ENCODE results near the gene PLEKHD1.

The PLEKHD1 gene

GRCh38 chr14:69547701-69548348 lies 63.3 kb downstream of the PLEKHD1 start:
- DNase-seq (ENCODE audit: low spot score) = no peak

GRCh38 chr14:69548566-69548965 lies 64.0 kb downstream of the PLEKHD1 start:
- DNase-seq (ENCODE audit: low spot score) = no peak

DNA sequence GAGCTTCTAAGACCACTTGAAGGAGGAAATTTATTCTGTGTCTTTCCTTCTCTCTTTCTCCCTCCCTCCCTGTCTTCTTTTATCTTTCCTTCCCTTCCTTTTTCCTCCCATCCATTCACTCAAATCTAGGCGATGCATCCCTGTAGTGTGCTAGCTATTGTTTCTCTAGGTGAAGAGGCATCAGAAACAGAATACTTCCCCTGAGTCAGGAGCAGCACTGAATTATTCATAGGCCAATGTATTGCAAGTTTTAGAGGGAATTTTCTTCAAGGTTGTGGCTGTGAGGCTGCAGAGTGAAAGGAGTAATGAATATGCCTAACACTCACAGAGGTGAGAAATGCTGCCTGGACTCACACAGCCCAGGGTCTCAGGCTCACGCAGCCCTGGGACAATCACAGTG lies 67.0 kb downstream of the PLEKHD1 start:
- no peak for DNase-seq (ENCODE audit: low spot score)

DNA sequence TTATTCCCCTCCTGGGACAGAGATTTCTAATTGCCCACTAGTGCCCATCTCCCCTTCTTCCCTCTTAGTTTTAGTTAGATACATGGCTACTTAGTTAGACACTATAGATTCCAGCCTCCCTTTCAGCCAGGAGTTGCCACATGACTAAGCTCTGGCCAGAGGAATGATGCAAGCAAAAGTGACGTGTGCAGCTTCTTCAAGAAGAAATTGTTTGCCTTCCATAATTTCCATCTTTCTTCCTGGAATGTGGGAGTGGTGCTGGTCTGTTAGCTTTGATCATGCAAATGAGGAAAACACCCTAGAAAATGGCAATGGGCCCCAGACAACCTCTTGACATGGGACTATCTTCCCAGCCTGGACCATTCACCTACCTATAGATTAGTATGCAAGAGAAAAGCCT lies 68.7 kb downstream of the PLEKHD1 start:
- DNase-seq (ENCODE audit: low spot score) = no peak

GRCh38 chr14:69554500-69554899 lies 70.0 kb downstream of the PLEKHD1 start:
- no peak for DNase-seq (ENCODE audit: low spot score)

- DNase-seq (ENCODE audit: low spot score) = no peak
These were observed 74.2 kb downstream of the PLEKHD1 start for GRCh38 chr14:69558774-69559173.

DNA sequence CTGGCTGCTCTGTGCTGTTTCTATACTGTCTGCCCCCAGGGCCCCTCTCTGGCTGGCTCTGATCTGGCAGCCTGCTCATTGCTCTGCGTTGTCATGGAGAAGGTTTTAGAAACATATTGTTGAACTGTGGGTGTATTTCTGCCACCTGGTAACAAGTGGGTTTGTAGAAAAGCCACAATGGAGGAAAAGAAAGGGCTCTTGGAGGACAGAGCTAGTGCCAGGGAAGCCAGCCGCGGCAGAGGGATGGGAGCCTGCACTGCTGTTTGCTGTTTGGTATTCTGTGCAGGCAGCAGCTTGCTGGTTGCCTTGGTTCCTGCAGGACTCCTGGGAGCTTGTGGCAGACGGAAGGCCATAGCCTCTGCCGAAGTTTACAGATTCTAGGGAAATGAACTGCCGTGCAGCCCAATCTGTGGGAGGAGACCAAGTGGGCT lies 75.1 kb downstream of the PLEKHD1 start:
- no peak for DNase-seq (ENCODE audit: low spot score)

DNA sequence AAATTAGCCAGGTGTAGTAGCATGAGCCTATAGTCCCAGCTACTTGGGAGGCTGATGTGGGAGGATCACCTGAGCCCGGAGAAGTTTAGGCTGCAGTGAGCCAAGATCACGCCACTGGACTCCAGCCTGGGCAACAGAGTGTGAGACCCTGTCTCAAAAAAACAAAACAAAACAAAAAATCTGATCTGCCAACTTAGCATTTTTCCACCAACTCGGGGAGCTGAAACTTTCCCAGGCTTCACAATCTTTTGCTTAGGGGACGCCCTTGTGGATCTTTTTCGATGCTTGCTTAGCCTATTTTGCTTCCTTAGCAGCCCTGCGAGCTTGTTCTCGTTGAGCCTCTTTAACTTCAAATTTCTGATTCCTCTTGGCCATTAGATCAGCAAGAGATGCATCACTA lies 76.3 kb downstream of the PLEKHD1 start:
- DNase-seq (ENCODE audit: low spot score) = no peak

DNA sequence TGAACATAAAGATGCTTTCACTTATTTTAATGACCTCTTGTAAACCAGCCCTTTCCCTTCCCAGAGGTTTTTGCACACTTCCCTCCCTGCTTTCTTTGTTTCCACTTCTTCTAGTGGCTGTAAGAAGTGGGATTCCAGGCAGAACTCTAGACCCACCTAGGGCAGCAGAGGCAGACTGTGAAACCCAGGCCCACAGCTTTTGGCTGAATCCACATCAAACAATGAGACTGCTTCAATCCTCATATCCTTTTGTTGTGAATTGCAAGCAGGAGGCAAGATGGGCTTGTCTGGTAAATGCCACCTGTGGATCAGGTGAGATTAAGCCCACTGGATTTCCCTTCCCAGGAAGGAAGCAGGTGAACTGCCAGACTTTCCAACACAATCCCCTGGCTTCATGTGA lies 77.4 kb downstream of the PLEKHD1 start:
- no peak for DNase-seq (ENCODE audit: low spot score)

GRCh38 chr14:69567563-69567962 lies 83.0 kb downstream of the PLEKHD1 start:
- no peak for DNase-seq (ENCODE audit: low spot score)

DNA sequence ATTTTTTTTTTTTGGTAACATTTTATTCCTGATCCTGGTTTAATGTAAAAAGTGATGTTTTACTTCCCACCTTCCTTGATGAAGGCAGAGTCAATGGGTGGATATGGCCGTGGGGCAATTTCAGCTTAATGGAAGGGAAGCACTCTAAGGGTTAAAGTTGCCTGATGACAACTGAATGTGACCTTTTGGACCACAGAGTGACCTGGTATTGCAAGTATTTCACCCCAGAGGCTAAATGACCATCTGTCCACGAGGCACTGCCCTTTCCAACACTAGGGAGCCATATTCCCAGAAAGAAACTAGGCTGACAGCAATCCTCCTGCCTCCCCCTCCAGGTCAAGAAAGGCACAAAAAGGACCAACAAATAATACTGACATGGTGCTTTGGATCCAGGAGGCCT lies 85.3 kb downstream of the PLEKHD1 start:
- no peak for DNase-seq (ENCODE audit: low spot score)

- DNase-seq (ENCODE audit: low spot score) = no peak
These were observed 86.4 kb downstream of the PLEKHD1 start for GRCh38 chr14:69570836-69571330.

DNA sequence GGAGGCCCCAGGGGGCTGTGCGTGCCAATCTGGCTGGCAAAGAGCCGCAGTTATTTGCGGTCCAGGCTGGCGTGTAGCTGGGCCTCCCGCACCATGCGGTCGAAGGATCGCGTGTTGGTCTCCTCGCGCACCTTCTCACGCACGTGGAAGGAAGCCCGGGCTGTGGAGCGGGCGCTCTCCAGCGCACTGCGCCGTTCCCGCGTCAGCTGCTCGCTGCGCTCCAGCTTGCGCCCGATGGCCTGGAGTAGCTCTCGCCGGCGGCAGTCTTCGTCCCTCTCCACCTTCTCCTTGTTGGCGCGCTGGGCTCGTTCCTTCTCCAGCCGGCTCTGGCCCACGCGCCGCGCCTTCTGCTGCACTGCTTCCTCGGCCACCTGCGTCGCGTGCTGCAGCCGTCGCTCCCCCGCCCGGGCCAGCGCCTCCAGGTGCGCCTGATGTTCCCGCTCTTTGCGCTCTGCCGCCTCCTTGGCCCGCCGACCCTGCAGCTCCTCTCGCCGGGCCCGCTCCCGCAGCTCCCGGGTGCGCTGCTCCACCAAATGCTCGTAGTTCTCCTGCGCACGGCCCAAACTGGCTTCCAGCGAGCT lies 87.0 kb downstream of the PLEKHD1 start:
- no peak for DNase-seq (ENCODE audit: low spot score)

DNA sequence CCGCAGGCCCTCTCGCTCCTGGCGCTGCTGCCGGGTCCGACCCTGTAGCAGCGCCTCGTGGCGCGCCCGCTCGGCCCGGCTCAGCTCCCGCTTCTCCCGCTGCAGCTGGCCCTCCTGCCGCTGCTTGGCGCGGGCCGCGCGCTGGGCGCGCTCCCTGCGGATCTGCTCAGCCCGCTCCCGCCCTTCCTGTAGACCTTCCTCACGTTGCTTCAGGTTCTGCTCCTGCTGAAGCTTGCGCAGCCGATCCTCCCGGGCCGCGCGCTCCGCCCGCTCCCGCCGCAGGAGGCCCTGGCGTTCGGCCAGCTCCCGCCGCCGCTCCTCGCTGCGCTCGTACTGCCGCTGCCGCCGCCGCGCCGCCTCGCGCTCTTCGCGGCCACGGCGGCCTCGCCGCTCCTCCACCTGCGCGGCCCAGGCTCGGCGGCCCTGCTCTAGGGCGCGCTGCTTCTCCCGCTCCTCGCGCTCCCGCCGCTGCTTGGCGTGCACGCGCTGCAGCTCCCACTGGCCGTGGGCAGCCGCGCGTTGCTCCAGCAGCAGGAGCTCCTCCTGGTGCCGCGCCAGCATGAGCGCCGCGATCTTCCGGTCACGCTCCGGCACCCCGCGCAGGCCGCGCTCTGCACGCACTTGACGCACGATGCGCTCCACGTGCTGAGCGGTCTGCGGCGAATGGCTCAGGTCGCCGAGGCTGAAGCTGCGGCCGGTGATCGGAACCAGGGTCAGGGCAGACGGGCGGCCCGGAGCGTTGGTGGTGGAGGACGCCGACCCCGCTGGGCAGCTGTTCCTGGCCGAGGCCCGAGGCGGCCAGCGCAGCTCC lies 87.7 kb downstream of the PLEKHD1 start:
- DNase-seq (ENCODE audit: low spot score) = no peak

DNA sequence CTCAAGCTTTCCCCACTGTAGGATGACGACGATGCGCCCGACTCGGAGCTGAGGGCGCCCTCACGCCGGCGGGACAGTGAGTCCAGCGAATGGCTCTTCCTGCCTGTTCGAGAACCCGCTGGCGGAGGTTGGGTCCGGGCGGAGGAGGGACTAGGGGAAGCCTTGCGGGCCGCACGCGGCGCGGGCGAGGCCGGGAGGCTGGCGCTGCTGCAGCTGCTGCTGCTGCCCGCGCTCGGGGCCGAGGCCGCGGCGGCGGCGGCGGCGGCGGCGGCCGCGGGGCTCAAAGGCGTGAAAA lies 88.3 kb downstream of the PLEKHD1 start:
- DNase-seq (ENCODE audit: low spot score) = no peak

DNA sequence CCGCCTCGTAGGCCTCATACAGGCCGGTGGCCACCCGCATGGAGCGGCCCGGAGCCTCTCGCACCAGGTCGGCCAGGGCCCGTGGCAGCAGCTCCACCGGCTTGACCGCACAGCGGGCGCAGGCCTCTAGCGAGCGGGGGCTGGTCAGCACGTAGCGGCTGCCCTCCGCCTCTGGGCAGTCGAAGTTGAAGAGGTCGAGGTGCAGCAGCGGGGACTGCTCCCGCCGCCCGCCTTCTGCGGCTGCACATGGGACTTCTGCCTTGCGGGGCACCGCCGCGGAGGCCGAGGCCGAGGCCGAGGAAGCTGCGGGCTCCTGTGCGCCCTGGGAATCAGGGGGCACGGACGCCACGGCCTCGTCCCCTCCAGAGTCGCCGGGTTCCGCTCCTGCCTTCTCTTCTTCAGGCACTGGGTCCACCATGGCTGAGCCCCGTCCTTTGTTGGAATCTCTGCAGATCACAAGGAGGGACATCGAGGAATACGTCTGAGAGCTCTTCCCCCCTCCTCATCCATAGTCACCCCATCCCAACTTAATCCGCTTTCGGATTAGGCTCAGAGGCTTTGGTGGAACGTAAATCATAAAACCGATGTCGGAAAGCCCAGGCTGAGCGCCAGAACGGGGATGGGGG lies 88.8 kb downstream of the PLEKHD1 start:
- no peak for DNase-seq (ENCODE audit: low spot score)

DNA sequence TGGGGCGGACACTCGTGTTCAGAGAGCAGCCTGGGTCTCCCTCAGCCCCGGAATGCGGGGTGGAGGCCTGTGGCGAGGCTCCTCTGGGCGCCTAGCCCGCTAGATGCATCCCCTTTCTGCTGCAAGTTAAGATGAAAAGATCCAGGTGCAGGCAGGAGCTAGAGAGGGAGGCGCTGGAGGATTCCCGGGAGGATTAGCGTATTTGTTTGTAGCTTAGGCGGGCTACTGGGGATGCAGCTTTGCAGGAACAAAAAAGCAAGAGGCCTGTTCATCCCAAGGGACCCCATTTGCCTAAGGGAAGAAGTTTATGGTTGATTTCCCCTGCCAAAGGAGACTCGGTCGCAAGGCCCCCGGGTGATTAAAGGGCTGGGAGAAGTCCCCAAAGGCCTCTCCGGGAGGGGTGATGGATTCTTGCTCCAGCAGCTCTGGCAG lies 89.3 kb downstream of the PLEKHD1 start:
- no peak for DNase-seq (ENCODE audit: low spot score)

GRCh38 chr14:69574263-69574953 lies 89.9 kb downstream of the PLEKHD1 start, which contains the start of gene CCDC177:
TSS of gene CCDC177 (minus strand) at chr14:69574871. CDS start at chr14:69573622, 1,249 bp downstream.
- peak; percentile 33 for DNase-seq (ENCODE audit: low spot score)

- DNase-seq (ENCODE audit: low spot score) = no peak
These were observed 90.4 kb downstream of the PLEKHD1 start for GRCh38 chr14:69574954-69575295.

- no peak for DNase-seq (ENCODE audit: low spot score)
These were observed 94.9 kb downstream of the PLEKHD1 start for GRCh38 chr14:69579476-69579875.

DNA sequence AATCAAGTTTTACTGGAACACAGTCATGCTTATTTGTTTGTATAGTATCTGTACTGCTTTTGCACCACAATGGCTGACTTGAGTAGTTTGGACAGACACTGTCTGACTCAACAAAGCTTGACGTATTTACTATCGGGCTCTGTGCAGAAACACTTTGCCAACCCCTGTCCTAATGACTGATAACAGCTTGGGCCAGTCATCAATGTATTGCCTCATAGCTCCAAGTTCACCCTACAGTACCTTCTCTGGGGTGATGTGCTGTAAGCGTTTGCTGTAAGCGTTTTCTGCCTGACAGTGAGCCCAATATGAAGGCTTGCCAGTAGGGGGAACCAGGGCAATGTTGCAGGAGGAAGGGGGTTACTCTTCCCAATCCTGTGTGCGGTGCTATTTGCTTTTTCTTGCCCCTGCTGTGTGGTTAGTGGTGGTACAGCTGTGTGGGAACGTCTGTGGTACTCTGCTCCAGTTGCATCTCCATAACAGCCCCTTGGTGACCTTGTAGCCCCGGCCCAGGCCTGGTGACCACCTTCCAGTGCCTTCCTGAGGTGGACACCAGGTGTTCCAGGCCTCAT lies 95.6 kb downstream of the PLEKHD1 start:
- DNase-seq (ENCODE audit: low spot score) = peak; percentile 30

Data from hematopoietic multipotent progenitor cell treated with erythropoietin and hydrocortisone succinate and interleukin-3 and kit ligand, for 15 days (in vitro differentiated cells).